HG03439 (cell line): ENCODE measurements around the gene PPA1.
"Not testable (repeated sequence)": the region's sequence is repeated elsewhere in the genome, so short reads cannot be mapped to it uniquely, and the experiment has no call there.

Experiments
- ATAC-seq: cut with Tn5 transposase; IDR thresholded peaks from one replicate; pipeline ENCODE4 v1.9.1; 2021; ENCODE audit warnings: mild to moderate bottlenecking, moderate library complexity; ENCODE audit not compliant: unreplicated experiment

PPA1 gene

GRCh38 chr10:70222340-70222794 lies 10.9 kb downstream of the PPA1 start:
- ATAC-seq, result no peak

DNA sequence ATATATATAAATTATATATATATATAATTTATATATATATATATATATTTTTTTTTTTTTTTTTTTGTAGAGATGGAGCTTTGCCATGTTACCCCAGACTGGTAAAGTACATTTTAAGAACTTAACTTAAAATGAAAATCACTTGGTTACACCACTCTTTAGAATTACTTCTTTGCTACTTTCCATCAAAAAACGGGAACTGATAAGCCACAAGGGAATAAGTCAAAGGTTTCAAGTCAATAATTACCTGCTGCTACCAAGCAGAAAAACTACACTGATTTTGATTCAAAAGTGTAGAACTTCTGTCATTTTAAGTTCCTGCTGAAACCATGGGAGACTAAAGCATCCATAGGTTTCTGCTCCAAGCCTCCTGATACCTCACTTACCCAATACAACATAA lies 12.2 kb downstream of the PPA1 start:
- no peak for ATAC-seq

GRCh38 chr10:70212879-70213278 lies 20.4 kb downstream of the PPA1 start:
- no peak for ATAC-seq

DNA sequence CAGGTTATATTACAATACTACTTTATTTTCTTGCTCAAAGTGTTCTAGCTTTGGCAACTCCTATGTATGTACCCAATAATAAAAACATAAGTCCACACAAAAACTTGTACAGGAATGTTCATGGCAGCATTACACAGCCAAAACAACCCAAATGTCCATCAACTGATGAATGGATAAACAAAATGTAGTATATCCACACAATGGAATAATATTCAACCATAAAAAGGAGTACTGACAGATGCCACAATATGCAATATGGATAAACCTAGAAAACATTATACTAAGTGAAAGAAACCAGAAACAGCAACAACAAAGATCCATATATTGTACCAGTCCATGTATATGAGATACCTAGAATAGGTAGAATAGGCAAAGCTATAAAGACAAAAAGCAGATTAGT lies 21.0 kb downstream of the PPA1 start:
- no peak for ATAC-seq

DNA sequence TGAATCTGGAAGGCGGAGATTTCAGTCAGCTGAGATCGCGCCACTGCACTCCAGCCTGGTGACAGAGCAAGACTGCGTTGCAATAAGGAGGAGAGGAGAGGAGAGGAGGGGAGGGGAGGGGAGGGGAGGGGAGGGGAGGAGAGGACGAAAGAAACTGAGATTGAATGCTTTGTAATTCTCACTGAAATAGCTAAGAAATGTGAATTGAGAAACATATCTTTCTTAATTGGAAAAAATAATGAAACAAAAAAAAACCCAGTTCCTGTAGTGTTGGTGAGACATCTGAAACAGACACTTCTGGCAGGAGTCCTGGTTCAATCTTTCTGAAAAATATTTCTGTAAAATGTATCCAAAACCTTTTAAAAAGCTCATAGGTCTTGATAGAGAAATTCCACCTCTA lies 26.5 kb downstream of the PPA1 start:
- no peak for ATAC-seq

DNA sequence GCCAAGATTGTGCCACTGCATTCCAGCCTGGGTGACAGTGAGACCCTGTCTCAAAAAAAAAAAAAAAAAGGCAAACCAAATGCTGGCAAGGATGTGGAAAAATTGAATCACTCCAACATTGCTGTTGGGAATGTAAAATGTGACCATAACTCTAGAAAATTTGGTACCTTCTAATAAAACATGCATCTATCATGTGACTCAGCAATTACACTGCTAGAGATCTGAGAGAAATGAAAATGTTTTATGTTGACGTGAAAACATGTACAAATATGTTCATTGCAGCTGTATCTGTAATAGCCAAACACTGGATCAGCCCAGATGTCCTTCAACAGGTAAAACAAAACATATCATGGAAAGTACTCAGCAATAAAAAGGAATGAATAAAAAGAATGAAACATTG lies 32.1 kb downstream of the PPA1 start:
- ATAC-seq, result no peak

GRCh38 chr10:70198696-70199466 lies 34.3 kb downstream of the PPA1 start:
- no peak for ATAC-seq

- ATAC-seq, result no peak
These were observed 35.8 kb downstream of the PPA1 start for GRCh38 chr10:70197235-70197945.

DNA sequence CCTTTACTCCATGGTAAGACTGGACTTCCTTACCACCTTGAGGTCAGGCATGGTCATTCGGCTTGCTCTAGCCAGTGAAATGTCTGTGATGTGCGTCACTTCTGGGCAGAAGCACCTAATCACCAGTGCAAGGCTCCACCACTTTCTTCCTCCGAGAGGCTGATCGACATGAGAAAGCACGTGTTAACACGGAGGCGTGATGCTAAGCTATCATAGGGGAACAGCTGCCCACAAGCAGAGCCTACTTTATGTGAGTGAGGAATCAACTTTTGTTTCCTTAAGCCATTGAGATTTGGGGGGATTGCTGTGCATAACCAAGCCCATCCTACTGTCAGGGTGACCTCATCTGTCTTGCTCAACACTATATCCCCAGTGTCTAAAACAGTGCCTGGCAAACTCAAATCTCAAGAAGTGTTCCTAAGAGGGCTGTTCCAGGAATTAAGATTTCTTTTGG lies 39.8 kb downstream of the PPA1 start:
- ATAC-seq, result no peak

GRCh38 chr10:70192326-70192968 lies 40.8 kb downstream of the PPA1 start:
- no peak for ATAC-seq

GRCh38 chr10:70191972-70192305 lies 41.3 kb downstream of the PPA1 start:
- no peak for ATAC-seq

DNA sequence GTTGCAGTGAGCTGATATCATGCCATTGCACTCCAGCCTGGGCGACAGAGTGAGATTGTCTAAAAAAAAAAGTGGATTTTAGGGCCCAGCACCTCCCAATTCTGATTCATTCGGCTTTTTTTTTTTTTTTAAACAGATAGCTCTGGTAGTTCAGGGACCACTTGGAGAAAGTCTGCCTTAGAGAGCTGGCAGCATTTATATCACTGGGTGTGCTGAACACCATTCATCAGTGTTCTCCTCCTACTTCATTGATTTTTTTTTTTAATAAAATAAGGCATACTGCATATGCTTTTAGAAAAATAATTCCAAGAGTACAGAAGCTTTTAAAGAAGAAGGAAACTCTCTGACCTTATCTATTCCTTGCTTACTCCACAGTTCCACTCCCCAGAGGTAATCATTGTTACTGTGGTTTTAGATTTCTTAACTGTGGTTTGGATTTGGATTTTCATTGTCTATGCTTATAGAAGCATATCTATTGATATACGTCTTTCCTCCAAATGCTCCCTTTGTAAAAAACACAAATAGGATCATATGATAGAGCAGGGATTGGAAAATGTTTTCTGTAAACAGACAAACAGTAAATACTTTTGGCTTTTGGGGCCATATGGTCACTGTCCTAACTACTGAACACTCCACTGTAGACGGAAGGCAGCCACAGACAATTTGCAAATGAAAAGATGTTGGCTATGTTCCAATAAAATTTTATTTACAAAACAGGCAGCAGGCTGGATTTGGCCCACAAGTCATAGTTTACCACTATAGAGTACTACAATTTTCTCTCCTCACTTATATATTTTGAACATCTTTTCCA lies 41.9 kb downstream of the PPA1 start:
- ATAC-seq, result no peak

DNA sequence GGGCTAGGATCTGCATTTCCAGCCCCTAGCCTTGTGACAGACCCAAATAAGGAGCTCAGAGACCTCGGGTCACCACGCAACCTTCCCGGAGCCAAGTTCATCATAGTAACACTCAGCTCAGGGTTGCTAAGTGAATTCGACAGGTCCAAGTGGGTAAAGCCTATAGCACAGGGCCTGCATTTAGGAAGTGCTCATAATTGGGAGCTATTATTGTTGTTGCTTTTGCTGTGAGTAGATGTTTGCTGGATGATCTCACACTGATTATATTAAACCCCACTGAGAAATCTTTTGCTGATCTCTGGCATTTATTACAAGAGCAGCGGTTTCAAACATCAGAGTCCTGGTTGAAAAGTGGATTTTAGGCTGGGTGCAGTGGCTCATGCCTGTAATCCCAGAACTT lies 42.6 kb downstream of the PPA1 start:
- no peak for ATAC-seq

DNA sequence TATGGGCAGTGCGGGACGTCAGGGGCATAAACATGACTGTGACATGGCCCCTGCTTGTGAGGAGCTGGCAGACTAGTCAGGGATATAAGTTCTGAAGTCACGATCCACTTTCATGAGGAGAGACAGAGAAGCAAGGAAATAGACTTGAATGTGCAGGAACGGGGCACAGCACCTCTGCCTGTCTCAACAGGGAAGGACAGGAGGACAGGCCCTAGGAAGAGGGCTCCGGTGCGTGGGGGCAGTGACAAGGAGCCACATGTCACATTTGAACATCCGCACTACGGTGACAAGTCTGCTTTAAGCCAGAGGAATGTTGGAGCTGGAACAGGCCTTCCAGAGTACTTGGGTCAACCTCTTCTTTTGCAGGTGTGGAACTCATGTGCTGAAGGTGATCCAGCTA lies 43.1 kb downstream of the PPA1 start:
- no peak for ATAC-seq

DNA sequence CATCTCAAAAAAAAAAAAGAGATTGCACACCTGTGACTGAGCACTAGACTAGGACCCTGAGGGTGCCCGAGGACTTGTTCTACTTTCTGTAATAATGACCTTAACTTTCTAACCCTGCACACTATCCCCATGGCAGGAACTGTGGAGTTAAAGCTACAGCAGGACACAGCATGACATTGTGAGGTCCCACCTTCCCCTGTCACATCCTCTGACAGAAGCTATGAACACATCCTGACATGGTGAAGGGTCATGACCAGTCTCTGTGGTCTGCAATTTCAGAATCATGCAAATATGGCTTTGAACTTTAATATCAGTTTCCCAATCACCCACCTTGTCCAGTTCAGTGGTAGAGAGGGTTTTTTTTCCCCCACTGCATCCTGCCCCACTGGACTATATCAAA lies 44.5 kb downstream of the PPA1 start:
- ATAC-seq, result no peak

DNA sequence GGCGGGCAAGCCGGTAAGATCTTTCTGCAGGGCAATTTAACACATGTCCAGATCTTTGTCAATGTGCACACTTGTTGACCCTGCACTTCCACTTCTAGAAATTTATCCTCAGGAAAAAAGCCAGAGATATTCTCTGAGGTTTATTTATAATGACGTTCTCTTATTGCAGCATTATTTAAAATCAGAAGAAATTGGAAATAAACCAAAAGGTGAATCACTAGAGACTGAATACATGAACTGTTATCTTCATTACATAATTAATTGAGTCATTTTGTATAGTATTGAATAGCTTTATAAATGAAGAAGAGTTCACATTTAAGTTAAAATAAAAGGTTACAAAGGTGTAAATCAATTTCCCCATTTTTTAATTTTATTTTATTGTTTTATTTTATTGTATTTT lies 46.7 kb downstream of the PPA1 start:
- no peak for ATAC-seq

DNA sequence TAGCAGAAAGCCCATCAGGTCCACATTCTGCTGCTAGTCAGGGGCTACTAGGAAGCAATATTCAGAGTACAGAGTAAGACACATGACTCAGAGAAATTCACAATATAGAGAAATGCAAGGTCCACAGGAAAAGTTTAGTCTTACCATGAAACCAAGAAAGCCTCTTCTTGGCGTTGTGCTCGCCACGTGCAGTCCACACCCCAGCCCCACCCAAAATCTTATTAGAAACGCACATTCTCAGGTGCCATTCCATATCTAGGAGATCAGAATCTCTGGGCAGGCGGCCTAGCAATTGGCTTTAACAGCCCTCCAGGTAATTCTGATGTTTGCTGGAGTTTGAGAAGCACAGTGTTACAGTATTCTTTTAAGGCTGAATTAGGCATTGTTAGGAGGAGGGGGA lies 47.1 kb downstream of the PPA1 start:
- ATAC-seq, result no peak

DNA sequence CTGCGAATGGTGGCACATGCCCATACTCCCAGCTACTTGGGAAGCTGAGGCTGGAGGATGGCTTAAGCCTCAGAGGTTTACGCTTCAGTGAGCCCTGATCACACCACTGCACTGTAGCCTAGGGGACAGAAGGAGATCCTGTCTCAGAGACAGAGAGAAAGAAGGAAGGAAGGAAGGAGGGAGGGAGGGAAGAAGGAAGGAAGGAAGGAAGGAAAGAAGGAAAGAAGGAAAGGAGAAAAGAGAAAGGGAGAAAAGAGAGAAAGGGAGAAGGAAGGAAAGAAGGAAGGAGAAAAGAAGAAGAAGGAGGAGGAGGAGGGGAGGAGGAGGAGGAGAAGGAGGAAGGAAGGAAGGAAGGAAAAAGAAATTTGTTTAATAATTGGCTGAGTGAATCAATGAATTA lies 49.9 kb downstream of the PPA1 start:
- ATAC-seq, result no peak

DNA sequence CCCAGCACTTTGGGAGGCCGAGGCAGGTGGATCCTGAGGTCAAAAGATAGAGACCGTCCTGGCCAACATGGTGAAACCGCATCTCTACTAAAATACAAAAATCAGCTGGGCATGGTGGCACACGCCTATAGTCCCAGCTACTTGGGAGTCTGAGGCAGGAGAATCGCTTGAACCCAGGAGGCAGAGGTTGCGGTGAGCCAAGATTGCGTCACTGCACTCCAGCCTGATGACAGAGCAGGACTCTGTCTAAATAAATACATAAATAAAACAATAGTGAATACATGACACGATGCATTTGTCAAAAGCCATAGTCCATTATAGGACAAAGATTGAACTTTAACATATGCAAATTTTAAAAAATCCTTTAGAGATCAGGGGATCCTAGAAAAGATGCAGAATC lies 54.0 kb downstream of the PPA1 start:
- not testable (repeated sequence) for ATAC-seq

DNA sequence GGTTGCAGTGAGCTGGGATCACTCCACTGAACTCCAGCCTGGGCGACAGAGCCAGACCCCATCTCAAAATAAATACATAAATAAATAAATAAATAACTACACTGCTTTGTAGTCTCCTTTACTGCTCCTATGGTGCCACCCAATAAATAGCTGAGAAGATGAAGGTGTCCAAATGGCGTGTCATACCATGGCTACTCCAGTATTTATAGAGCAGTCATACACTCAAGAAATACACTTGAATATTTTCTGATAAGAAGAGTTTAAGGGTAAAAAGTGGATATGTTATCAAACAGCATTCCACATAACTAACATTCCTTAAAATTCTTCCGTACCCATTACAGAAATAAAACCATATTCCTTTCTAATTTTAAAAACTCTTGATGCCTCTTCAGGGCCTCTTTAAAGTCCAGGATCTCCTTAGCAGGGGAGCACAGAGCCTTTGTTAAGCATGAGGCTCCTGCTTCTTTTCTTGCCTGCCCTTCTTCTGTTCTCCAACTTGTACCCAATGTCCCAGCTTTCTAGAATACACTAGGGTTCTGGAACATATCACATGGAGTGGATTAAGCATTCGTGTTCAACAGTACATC lies 55.0 kb downstream of the PPA1 start:
- no peak for ATAC-seq

GRCh38 chr10:70176441-70176840 lies 56.8 kb downstream of the PPA1 start:
- ATAC-seq, result no peak
